C4-2B (cell line): ENCODE data around the gene ZNRF3.
A peak's percentile ranks its signal among the peaks of the same experiment; 100 is the strongest.
"Not testable (repeated sequence)": the region's sequence is repeated elsewhere in the genome, so short reads cannot be mapped to it uniquely, and the experiment has no call there.

Source experiments
- H3K27ac ChIP-seq: fragments of 450-650 bp; 2 replicates; pipeline ENCODE4 v1.5.1; 2017
- CTCF ChIP-seq: fragments of 450-650 bp; conservative IDR thresholded peaks from 2 replicates; pipeline ENCODE4 v1.5.1; 2017; ENCODE audit warnings: mild to moderate bottlenecking
- ZFX ChIP-seq: fragments of 450-650 bp; IDR thresholded peaks from 2 replicates; pipeline ENCODE4 v1.6.1; 2017

Gene ZNRF3

GRCh38 chr22:28846994-28847393 is 36.4 kb upstream of the ZNRF3 start:
- TF ChIP-seq CTCF = no peak
- TF ChIP-seq ZFX = no peak
- no peak overlapping the region for H3K27ac ChIP-seq

GRCh38 chr22:28855355-28856094 is 27.8 kb upstream of the ZNRF3 start:
- TF ChIP-seq ZFX (no peak), CTCF (peak; percentile 95)
- no peak overlapping the region for H3K27ac ChIP-seq

GRCh38 chr22:28856095-28856455 is 27.3 kb upstream of the ZNRF3 start:
- no peak overlapping the region for H3K27ac ChIP-seq
- no peak for TF ChIP-seq ZFX
- TF ChIP-seq CTCF = no peak

GRCh38 chr22:28857288-28857687 is 26.1 kb upstream of the ZNRF3 start:
- no peak overlapping the region for H3K27ac ChIP-seq
- no peak for TF ChIP-seq CTCF
- TF ChIP-seq ZFX = no peak

- H3K27ac ChIP-seq = no peak overlapping the region
- TF ChIP-seq ZFX = no peak
- TF ChIP-seq CTCF = no peak
These were observed 18.3 kb upstream of the ZNRF3 start for GRCh38 chr22:28864878-28865596.

GRCh38 chr22:28867191-28867590 is 16.2 kb upstream of the ZNRF3 start:
- H3K27ac ChIP-seq = no peak overlapping the region
- TF ChIP-seq ZFX (no peak), CTCF (no peak)

- not testable (repeated sequence) for H3K27ac ChIP-seq
These were observed 15.0 kb upstream of the ZNRF3 start for GRCh38 chr22:28868389-28868788.
